NB4 (cell line): ENCODE measurements around the gene GORASP1.

Source experiments
- DNase-seq: peaks from one replicate; pipeline ENCODE4 v3.0.0; 2010; ENCODE audit warnings: low read depth
- H3K4me3 ChIP-seq: one replicate; pipeline ENCODE4 v1.5.1; 2011; ENCODE audit warnings: mild to moderate bottlenecking, low read depth, low read length, moderate library complexity
- MAX ChIP-seq: IDR thresholded peaks from 2 replicates; pipeline ENCODE4 v1.6.1; 2011; ENCODE audit warnings: low read depth, low read length
- MYC ChIP-seq: IDR thresholded peaks from 2 replicates; pipeline ENCODE4 v1.6.1; 2011; ENCODE audit warnings: low read depth, low read length
- POLR2A ChIP-seq: IDR thresholded peaks from 2 replicates; pipeline ENCODE4 v1.6.1; 2011; ENCODE audit warnings: mild to moderate bottlenecking; ENCODE audit not compliant: insufficient read length; ENCODE audit errors: extremely low read depth
- TF ChIP-seq, protein P1 (sequence below): IDR thresholded peaks from one replicate; pipeline ENCODE4 v1.5.1; 2012; ENCODE audit warnings: low read depth, low read length

GORASP1 gene

GRCh38 chr3:39137991-39138803 is 30.8 kb upstream of the GORASP1 start:
- TF ChIP-seq MAX (no peak), POLR2A (no peak), MYC (no peak)
- TF ChIP-seq, protein P1, sequence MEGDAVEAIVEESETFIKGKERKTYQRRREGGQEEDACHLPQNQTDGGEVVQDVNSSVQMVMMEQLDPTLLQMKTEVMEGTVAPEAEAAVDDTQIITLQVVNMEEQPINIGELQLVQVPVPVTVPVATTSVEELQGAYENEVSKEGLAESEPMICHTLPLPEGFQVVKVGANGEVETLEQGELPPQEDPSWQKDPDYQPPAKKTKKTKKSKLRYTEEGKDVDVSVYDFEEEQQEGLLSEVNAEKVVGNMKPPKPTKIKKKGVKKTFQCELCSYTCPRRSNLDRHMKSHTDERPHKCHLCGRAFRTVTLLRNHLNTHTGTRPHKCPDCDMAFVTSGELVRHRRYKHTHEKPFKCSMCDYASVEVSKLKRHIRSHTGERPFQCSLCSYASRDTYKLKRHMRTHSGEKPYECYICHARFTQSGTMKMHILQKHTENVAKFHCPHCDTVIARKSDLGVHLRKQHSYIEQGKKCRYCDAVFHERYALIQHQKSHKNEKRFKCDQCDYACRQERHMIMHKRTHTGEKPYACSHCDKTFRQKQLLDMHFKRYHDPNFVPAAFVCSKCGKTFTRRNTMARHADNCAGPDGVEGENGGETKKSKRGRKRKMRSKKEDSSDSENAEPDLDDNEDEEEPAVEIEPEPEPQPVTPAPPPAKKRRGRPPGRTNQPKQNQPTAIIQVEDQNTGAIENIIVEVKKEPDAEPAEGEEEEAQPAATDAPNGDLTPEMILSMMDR, result no peak
- no peak for DNase-seq
- no peak overlapping the region for H3K4me3 ChIP-seq

GRCh38 chr3:39137435-39137936 is 30.1 kb upstream of the GORASP1 start:
- H3K4me3 ChIP-seq, result no peak overlapping the region
- no peak for DNase-seq
- TF ChIP-seq POLR2A, result no peak
- no peak for TF ChIP-seq MAX
- TF ChIP-seq MYC, result no peak

DNA sequence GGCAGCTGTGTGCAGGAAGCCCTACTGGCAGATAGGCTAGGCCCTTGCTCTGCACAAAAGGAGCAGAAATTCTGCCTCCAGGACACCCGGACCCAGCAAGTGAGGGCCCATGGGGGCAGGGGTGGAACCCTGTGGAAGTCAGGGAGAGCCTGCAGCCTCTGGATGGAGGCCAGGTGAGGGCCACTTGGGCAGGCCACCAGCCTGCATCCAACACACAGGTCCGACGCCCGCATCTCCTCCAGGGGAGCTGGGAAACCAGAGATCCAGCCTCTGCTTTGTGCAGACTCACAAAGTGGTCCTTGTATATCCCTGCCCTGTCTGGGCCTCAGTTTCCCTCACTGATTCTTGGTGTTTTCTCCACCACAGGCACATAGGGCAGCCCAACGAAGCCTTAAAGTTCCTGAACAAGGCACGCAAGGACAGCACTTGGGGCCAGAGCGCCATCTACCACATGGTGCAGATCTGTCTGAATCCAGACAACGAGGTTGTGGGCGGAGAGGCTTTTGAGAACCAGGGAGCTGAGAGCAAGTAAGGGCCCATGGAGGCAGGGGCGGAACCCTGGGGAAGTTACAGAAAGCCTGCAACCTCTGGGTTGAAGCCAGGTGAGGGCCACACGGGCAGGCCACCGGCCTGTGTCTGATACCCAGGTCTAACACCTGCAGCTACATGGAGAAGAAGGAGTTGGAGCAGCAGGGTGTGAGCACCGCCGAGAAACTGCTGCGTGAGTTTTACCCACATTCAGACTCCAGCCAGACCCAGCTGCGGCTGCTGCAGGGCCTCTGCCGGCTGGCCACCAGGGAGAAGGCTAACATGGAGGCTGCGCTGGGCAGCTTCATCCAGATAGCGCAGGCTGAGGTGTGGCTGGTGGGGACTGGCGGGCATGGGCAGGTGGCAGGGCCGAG is 29.4 kb upstream of the GORASP1 start:
- no peak for DNase-seq
- no peak overlapping the region for H3K4me3 ChIP-seq
- TF ChIP-seq, protein P1, result no peak
- TF ChIP-seq MYC (no peak), MAX (no peak), POLR2A (no peak)

- no peak for DNase-seq
- TF ChIP-seq MAX (no peak), MYC (no peak), POLR2A (no peak)
- TF ChIP-seq, protein P1, result no peak
Observed at GRCh38 chr3:39135170-39135805, 27.9 kb upstream of the GORASP1 start.

GRCh38 chr3:39134305-39134704 is 26.9 kb upstream of the GORASP1 start:
- no peak overlapping the region for H3K4me3 ChIP-seq
- TF ChIP-seq, protein P1, result no peak
- TF ChIP-seq POLR2A, result no peak
- TF ChIP-seq MAX, result no peak
- no peak for TF ChIP-seq MYC
- no peak for DNase-seq

More at GRCh38 chr3:39135170-39135805, 27.9 kb upstream of the GORASP1 start:
- H3K4me3 ChIP-seq, result no peak overlapping the region
